GM12892 (cell line): ENCODE results near the gene RTCA.
"Not testable (repeated sequence)": the region's sequence is repeated elsewhere in the genome, so short reads cannot be mapped to it uniquely, and the experiment has no call there.

Source experiments
- POLR2A ChIP-seq: IDR thresholded peaks from 2 replicates; pipeline ENCODE4 v1.6.1; 2011; ENCODE audit warnings: low read depth, low read length, control low read depth
- POLR2AphosphoS5 ChIP-seq: IDR thresholded peaks from 2 replicates; pipeline ENCODE4 v1.6.1; 2011; ENCODE audit warnings: low read depth, low read length, control low read depth

DNA sequence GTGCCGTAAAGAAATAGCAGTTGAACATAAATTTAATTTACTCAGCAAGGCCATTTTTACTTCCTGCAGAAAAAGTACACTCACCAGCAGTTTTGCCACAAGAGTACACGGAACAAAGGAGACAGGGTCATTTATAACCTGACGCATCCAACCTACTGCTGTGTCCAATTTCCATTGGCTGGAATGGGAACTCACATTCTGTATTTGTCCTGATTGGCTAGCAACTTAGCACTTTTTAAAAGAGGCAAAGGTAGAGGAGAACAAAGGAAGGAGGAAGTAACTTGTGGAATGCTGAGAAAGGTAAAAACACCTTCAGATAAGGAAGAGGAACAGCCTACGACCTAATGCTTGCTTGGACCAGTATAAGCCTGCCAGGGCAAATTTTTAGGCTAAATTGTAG, 32.5 kb upstream of the RTCA start:
- TF ChIP-seq POLR2AphosphoS5, POLR2A: not testable (repeated sequence)
